Ascending aorta (tissue), 2 donors: ENCODE measurements around the gene CD200R1. TPM values are rescaled to one million over a fixed set of nuclear protein-coding genes. Genes with fewer than 3 reads are reported as not detected.

Experiments used
- DNase-seq, 2 donors: peaks; one replicate each; pipeline ENCODE4 v3.0.0-alpha.2; 2019; ENCODE audit warnings: low spot score in 2 of 2
- H3K27ac ChIP-seq, 2 donors: fragments of 200-600 bp; sonication (generic); one replicate each; pipeline ENCODE4 v1.5.1; 2016 to 2017; ENCODE audit warnings: mild to moderate bottlenecking in 1 of 2
- H3K27me3 ChIP-seq: fragments of 200-600 bp; sonication (generic); one replicate; pipeline ENCODE4 v1.5.1; 2017
- H3K36me3 ChIP-seq, 2 donors: fragments of 200-600 bp; sonication (generic); one replicate each; pipeline ENCODE4 v1.5.1; 2016
- H3K4me1 ChIP-seq, 2 donors: fragments of 200-600 bp; sonication (generic); one replicate each; pipeline ENCODE4 v1.5.1; 2016 to 2017; ENCODE audit warnings: mild to moderate bottlenecking in 1 of 2
- H3K4me3 ChIP-seq, 2 donors: fragments of 200-600 bp; sonication (generic); one replicate each; pipeline ENCODE4 v1.5.1; 2016 to 2017; ENCODE audit warnings: mild to moderate bottlenecking in 1 of 2
- H3K9me3 ChIP-seq, 2 donors: fragments of 200-600 bp; sonication (generic); one replicate each; pipeline ENCODE4 v1.5.1; 2016
- intact Hi-C: fragments of 100-400 bp; cut with DNase I; formaldehyde crosslinking; loops from one replicate; pipeline ENCODE4 v1.15.1; 2023
- total RNA-seq: library from RNA; depleted of rRNA; stranded (reverse); fragments of >200 nt; gene quantifications from one replicate; pipeline ENCODE4 v1.1.0, GENCODE V29; 2016
- TF ChIP-seq, protein P1 (sequence below), 3 experiments: fragments of 200-600 bp in 2 of 3; fragments of 450-650 bp in 1 of 3; sonication (generic) in 2 of 3; IDR thresholded peaks; one replicate each; pipeline ENCODE4 v1.5.1; 2016 to 2019; ENCODE audit warnings: antibody characterized with exemption in 3 of 3, mild to moderate bottlenecking in 1 of 3, moderate library complexity in 1 of 3

Gene CD200R1
- total RNA-seq, 1 donor from 2014 or later: not detected

DNA sequence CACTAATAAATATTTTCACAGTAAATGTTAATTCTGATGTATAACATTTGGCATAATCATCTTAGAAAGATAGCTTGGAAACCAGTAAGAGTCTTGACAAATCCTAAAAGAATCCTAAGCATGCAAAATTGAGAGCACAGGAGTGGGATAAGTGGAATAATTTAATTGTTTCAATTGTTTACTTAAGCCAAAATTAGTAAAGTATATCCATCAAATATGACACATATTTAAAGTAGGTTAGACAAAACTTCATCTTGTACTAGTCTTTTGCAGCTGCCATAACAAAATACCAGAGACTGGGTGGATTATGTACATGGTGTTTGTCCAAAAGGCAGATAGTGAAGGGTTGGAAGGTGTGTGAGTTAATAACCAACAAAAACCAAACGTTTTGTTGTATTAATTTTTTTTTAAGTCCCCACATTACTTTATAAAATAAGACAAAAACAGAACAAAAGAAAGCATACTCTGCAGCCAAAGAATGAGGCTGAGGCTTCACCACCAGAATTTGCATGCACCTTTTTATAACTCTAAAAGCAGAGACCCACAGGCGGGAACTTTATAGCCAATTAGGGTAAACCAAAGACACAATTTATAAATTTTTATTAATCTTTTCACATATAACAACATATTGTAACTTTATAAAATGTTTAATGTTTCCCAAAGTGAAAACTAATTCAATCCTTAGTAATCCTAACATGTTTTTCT, 86.4 kb downstream of the CD200R1 start:
- no peak overlapping the region for H3K4me3 ChIP-seq
- H3K36me3 ChIP-seq: no peaks in the 10 kb centered on the region
- H3K9me3 ChIP-seq: no peaks in the 10 kb centered on the region
- intact Hi-C loops: no loop called here
- no peaks in the 10 kb centered on the region for H3K4me1 ChIP-seq
- TF ChIP-seq, protein P1, sequence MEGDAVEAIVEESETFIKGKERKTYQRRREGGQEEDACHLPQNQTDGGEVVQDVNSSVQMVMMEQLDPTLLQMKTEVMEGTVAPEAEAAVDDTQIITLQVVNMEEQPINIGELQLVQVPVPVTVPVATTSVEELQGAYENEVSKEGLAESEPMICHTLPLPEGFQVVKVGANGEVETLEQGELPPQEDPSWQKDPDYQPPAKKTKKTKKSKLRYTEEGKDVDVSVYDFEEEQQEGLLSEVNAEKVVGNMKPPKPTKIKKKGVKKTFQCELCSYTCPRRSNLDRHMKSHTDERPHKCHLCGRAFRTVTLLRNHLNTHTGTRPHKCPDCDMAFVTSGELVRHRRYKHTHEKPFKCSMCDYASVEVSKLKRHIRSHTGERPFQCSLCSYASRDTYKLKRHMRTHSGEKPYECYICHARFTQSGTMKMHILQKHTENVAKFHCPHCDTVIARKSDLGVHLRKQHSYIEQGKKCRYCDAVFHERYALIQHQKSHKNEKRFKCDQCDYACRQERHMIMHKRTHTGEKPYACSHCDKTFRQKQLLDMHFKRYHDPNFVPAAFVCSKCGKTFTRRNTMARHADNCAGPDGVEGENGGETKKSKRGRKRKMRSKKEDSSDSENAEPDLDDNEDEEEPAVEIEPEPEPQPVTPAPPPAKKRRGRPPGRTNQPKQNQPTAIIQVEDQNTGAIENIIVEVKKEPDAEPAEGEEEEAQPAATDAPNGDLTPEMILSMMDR (IDR thresholded peaks at IDR 0.05): no peak
- no peak overlapping the region for H3K27ac ChIP-seq
- no peak for DNase-seq
- no peaks in the 10 kb centered on the region for H3K27me3 ChIP-seq

DNA sequence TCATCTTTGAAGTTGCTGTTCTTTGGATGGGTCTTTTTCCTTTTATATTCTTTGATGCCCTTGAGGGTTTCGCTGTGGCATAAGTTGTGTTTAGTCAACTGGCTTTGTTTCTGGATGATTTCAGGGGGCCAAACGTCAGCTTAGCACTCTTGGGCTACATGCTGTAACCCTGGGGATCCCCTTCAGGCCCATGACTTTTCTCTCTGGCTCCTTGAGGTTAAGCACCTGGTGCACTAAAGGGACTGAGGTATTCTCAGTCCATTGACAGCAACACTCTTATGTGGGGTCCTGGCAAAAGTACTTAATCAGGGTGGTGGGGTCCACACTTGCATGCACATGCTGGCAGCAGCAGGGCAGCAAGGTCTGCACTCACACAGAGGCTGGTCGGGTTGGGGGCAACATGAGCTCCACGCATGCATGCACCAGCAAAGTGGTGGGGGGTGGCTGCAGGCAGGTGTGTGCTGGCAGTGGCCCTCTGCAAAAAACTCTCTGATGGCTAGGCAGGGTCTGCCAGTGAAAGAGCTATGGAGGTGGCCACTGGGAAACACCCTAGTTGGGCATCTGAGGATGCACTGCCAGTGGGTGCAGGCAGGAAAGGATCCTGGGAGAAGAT, 90.1 kb downstream of the CD200R1 start:
- Histone ChIP-seq H3K36me3 (no peaks in the 10 kb centered on the region), H3K4me1 (no peaks in the 10 kb centered on the region), H3K27ac (no peak overlapping the region), H3K4me3 (no peak overlapping the region), H3K9me3 (no peaks in the 10 kb centered on the region), H3K27me3 (no peaks in the 10 kb centered on the region)
- TF ChIP-seq, protein P1 (IDR thresholded peaks at IDR 0.05): no peak
- intact Hi-C loops: no loop called here
- no peak for DNase-seq

DNA sequence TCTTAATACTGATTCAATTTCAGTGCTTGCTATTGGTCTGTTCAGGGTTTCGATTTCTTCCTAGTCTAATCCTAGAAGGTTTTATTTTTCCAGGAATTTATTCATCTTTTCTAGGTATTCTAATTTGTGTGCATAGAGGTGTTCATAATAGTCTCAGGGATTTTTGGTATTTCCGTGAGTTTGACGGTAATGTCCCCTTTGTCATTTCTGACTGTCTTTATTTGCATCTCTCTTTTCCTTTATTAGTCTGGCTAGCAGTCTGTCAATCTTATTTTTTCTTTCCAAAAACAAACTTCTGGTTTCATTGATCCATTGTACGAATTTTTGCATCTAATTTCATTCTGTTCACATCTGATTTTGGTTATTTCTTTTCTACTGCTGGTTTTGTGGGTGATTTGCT, 93.0 kb downstream of the CD200R1 start:
- Histone ChIP-seq H3K9me3 (no peaks in the 10 kb centered on the region), H3K4me1 (no peaks in the 10 kb centered on the region), H3K27ac (no peak overlapping the region), H3K36me3 (no peaks in the 10 kb centered on the region), H3K27me3 (no peaks in the 10 kb centered on the region), H3K4me3 (no peak overlapping the region)
- DNase-seq: no peak
- TF ChIP-seq, protein P1 (IDR thresholded peaks at IDR 0.05): no peak
- intact Hi-C loops: no loop called here

DNA sequence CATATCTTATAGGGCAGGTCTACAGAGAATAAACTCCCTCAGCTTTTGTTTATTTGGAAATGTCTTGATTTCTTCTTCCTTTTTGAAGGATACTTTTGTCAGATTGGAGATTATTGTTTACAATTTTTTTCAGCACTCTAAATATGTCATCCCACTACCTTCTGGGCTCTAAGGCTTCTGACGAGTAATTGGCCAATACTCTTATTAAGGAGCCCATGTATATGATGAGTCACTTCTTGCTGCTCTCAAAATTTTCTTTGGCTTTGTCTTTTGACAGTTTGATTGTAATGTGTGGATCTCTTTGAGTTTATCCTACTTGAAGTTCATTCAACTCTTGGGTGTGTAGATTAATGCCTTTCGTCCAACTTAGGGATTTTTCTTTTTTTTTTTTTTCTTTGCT, 99.3 kb downstream of the CD200R1 start:
- no peak for DNase-seq
- TF ChIP-seq, protein P1 (IDR thresholded peaks at IDR 0.05): no peak
- H3K36me3 ChIP-seq: no peaks in the 10 kb centered on the region
- no peaks in the 10 kb centered on the region for H3K4me1 ChIP-seq
- no peak overlapping the region for H3K4me3 ChIP-seq
- H3K27ac ChIP-seq: no peak overlapping the region
- H3K27me3 ChIP-seq: no peaks in the 10 kb centered on the region
- intact Hi-C loops: loop anchor here (10.0 kb wide), 1 partner anchor 69 kb away; no protein-coding TSS in a partner anchor
- H3K9me3 ChIP-seq: peaks cover 0 to 8% of the 10 kb centered on the region in 2 donors

DNA sequence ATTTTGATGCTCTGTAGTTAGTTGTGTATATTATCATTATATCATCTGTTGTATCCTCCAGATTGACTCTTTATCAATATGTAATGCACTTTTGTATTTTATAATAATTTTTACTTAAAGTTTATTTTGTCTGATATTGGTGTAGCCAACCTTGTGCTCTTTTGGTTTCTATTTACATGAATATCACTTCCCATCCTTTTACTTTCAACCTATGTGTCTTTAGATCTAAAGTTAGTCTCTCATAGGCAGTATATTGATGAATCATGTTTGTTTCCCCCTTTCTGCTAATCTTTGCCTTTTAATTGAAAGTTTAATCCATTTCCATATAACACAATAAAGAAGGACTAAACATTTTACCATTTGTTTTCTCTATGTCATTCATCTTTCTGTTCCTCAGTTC, 100.2 kb downstream of the CD200R1 start:
- Histone ChIP-seq H3K4me3 (no peak overlapping the region), H3K9me3 (peaks cover 0 to 12% of the 10 kb centered on the region in 2 donors), H3K4me1 (no peaks in the 10 kb centered on the region), H3K27ac (no peak overlapping the region), H3K36me3 (no peaks in the 10 kb centered on the region), H3K27me3 (no peaks in the 10 kb centered on the region)
- no peak for DNase-seq
- TF ChIP-seq, protein P1 (IDR thresholded peaks at IDR 0.05): no peak
- intact Hi-C loops: loop anchor here (10.0 kb wide), 1 partner anchor 70 kb away; no protein-coding TSS in a partner anchor
